Peyer's patch (tissue), 4 donors: ENCODE measurements around the gene SP6. TPM values are rescaled to one million over a fixed set of nuclear protein-coding genes. Genes with fewer than 3 reads are reported as not detected.

Experiments
- DNase-seq, 3 donors: peaks; one replicate each; pipeline ENCODE4 v3.0.0-alpha.2; 2017 to 2019
- H3K27ac ChIP-seq, 4 donors: fragments of 200-600 bp; sonication (generic); one replicate each; pipeline ENCODE4 v1.5.1; 2016 to 2019
- H3K27me3 ChIP-seq, 2 donors: fragments of 200-600 bp; sonication (generic); one replicate each; pipeline ENCODE4 v1.5.1; 2019
- H3K36me3 ChIP-seq, 3 donors: fragments of 200-600 bp; sonication (generic); one replicate each; pipeline ENCODE4 v1.5.1; 2016 to 2019
- H3K4me1 ChIP-seq, 4 donors: fragments of 200-600 bp; sonication (generic); one replicate each; pipeline ENCODE4 v1.5.1; 2016 to 2019
- H3K4me3 ChIP-seq, 4 donors: fragments of 200-600 bp; sonication (generic); 1 replicate in 3 of 4; 2 replicates in 1 of 4; pipeline ENCODE4 v1.5.1; 2016 to 2019; ENCODE audit warnings: mild to moderate bottlenecking in 1 of 4
- H3K9me3 ChIP-seq, 4 donors: fragments of 200-600 bp; sonication (generic); one replicate each; pipeline ENCODE4 v1.5.1; 2016 to 2019; ENCODE audit warnings: mild to moderate bottlenecking in 1 of 4
- CTCF ChIP-seq, 6 experiments: fragments of 450-650 bp in 4 of 6; fragments of 200-600 bp in 2 of 6; sonication (generic) in 1 of 6; IDR thresholded peaks; one replicate each; pipeline ENCODE4 v1.5.1; 2017 to 2019; ENCODE audit warnings: antibody characterized with exemption in 6 of 6, mild to moderate bottlenecking in 3 of 6, moderate library complexity in 1 of 6
- POLR2A ChIP-seq, 2 donors: fragments of 450-650 bp; IDR thresholded peaks; one replicate each; pipeline ENCODE4 v1.5.1; 2017; ENCODE audit warnings: antibody characterized with exemption in 2 of 2, mild to moderate bottlenecking in 2 of 2, moderate library complexity in 2 of 2
- total RNA-seq, 4 donors: library from RNA; depleted of rRNA; stranded (reverse); fragments of >200 nt; gene quantifications; one replicate each; pipeline ENCODE4 v1.1.0, GENCODE V29; 2016

Gene SP6
- total RNA-seq, 4 donors from 2014 or later: 3.3 to 27.0 (median 16.6) TPM

DNA sequence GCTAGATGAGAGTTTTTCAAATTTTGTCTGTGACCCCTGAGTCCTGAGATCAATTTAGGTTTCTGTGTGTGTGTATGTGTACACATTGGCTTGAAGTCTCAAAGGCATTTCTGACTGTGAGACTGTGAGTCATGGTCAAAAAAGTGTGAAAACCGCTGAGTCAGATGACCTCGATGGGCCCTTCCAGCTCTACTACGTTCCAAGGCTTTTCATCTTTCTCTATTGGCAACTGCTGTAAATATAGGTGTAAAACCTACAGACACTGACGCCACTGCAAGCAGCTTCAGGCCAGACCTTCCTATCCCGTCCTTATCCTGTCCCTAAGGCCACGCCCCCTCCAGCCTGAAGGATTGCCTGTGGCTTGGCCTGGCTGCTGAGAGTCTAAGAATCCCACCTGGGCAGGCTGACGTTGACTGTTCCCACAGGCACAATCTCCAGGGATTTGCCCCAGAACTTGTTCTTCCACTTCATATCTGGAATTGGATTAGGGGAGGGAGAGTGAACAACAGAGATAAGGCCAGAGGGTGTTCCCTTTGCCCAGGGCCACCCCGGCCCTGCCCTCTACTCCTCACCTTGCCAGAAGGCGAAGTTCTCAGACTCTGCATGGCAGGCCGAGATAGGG is 40.7 kb downstream of the SP6 start:
- H3K4me1 ChIP-seq: peaks cover 0 to 23% (median 1%) of the 10 kb centered on the region in 4 donors
- peak in 2 of 3 donors; percentile 86 to 87 for DNase-seq
- no peaks in the 10 kb centered on the region for H3K27me3 ChIP-seq
- H3K27ac ChIP-seq: peak overlapping the region in 3 of 4 donors; percentile 14 to 79 (median 68)
- no peak overlapping the region for H3K4me3 ChIP-seq
- TF ChIP-seq CTCF (IDR thresholded peaks at IDR 0.05) (no peak), POLR2A (IDR thresholded peaks at IDR 0.05) (no peak)
- no peaks in the 10 kb centered on the region for H3K9me3 ChIP-seq
- H3K36me3 ChIP-seq: peaks cover 0 to 76% (median 0%) of the 10 kb centered on the region in 3 donors

DNA sequence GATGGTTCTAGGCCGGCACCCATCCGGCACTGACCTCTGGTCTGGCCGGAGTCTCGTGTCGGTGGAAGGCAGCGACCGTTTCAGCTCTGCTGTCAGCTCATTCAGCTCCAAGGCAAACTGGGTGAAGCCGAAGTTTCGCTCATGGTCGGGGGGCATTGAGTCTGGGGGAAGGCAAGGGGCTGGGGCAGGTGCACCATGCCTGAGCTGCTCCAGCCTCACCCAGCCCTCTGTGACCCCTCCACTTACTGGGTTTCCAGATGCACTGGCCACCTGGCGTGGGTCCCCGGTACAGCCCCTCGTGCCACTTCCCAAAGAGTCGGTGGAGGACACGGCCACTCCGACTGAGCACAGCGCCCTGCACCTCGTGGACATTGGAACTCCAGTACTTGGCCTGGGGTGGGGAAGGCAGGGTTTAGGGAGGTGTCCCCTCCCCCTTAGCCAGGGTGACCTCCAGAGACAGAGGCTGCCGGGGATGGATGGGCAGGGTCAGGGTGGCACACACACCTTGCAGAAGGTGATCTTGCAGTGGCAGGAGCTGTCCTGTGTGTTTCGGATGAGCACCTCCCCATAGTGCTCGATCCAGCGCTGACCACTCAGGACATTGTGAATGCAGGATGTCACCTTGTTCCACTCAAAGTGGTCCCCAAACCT is 42.0 kb downstream of the SP6 start:
- Histone ChIP-seq H3K27me3 (no peaks in the 10 kb centered on the region), H3K27ac (peak overlapping the region in 1 of 4 donors; percentile 46), H3K9me3 (no peaks in the 10 kb centered on the region), H3K4me1 (peaks cover 0 to 23% (median 1%) of the 10 kb centered on the region in 4 donors), H3K4me3 (no peak overlapping the region), H3K36me3 (peaks cover 0 to 62% (median 0%) of the 10 kb centered on the region in 3 donors)
- peak in 1 of 3 donors; percentile 39 for DNase-seq
- TF ChIP-seq POLR2A (IDR thresholded peaks at IDR 0.05) (no peak), CTCF (IDR thresholded peaks at IDR 0.05) (no peak)

GRCh38 chr17:47808036-47808829 is 42.7 kb downstream of the SP6 start:
- H3K4me3 ChIP-seq: no peak overlapping the region
- DNase-seq: peak in 1 of 3 donors; percentile 39
- TF ChIP-seq POLR2A (IDR thresholded peaks at IDR 0.05) (no peak), CTCF (IDR thresholded peaks at IDR 0.05) (no peak)
- H3K27me3 ChIP-seq: no peaks in the 10 kb centered on the region
- no peak overlapping the region for H3K27ac ChIP-seq
- H3K9me3 ChIP-seq: no peaks in the 10 kb centered on the region
- H3K36me3 ChIP-seq: peaks cover 0 to 55% (median 0%) of the 10 kb centered on the region in 3 donors
- H3K4me1 ChIP-seq: peaks cover 0 to 23% (median 1%) of the 10 kb centered on the region in 4 donors

DNA sequence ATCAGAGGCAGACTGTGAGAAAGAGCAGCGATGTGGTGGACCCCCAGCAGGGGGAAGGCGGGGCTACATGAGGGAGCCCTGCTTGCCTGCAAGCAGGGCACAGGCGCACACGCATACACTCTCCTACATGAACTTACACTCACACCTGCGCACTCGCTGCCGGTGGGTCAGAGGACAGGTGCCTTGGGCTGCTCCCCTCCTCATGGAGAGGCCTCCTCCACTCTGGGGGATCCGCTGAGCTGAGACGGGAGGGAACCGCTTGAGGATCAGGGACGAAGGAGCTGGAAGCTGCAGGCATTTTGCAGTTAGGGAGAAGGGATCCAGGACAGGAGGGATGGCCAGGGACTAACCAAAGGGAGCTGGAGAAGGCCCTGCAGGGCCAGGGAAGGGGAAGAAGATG is 43.5 kb downstream of the SP6 start:
- peak in 1 of 3 donors; percentile 41 for DNase-seq
- no peak overlapping the region for H3K4me3 ChIP-seq
- no peak overlapping the region for H3K27ac ChIP-seq
- peaks cover 0 to 23% (median 1%) of the 10 kb centered on the region in 4 donors for H3K4me1 ChIP-seq
- no peaks in the 10 kb centered on the region for H3K27me3 ChIP-seq
- TF ChIP-seq POLR2A (IDR thresholded peaks at IDR 0.05) (no peak), CTCF (IDR thresholded peaks at IDR 0.05) (no peak)
- H3K36me3 ChIP-seq: peaks cover 0 to 47% (median 0%) of the 10 kb centered on the region in 3 donors
- no peaks in the 10 kb centered on the region for H3K9me3 ChIP-seq

GRCh38 chr17:47806913-47807255 is 44.1 kb downstream of the SP6 start:
- H3K27me3 ChIP-seq: no peaks in the 10 kb centered on the region
- DNase-seq: peak in 1 of 3 donors; percentile 40
- no peak overlapping the region for H3K4me3 ChIP-seq
- TF ChIP-seq POLR2A (IDR thresholded peaks at IDR 0.05): no peak
- TF ChIP-seq CTCF (IDR thresholded peaks at IDR 0.05): no peak
- H3K27ac ChIP-seq: no peak overlapping the region
- H3K36me3 ChIP-seq: peaks cover 0 to 42% (median 0%) of the 10 kb centered on the region in 3 donors
- H3K9me3 ChIP-seq: no peaks in the 10 kb centered on the region
- H3K4me1 ChIP-seq: peaks cover 0 to 23% (median 1%) of the 10 kb centered on the region in 4 donors
